Measurements from ENCODE around the gene ADAMTSL5. TPM values are rescaled to one million over a fixed set of nuclear protein-coding genes. Genes with fewer than 3 reads are reported as not detected.

ADAMTSL5 gene
- total RNA-seq, 1 donor: 1.1 TPM

GRCh38 chr19:1460033-1460995 lies 52.5 kb downstream of the ADAMTSL5 start:
- no peak overlapping the region for H2AFZ ChIP-seq (ENCODE audit: low read length)
- TF ChIP-seq CTCF (IDR thresholded peaks at IDR 0.05; ENCODE audit: extremely low read depth, low read depth, low read length): no peak
- H3K4me3 ChIP-seq (ENCODE audit: insufficient read depth, low read length): no peak overlapping the region
- no peak for DNase-seq (ENCODE audit: insufficient read length, low spot score, missing footprints)
- H3K79me2 ChIP-seq (ENCODE audit: insufficient read depth, low read length): no peaks in the 10 kb centered on the region
- peaks cover 18% of the 10 kb centered on the region for H4K20me1 ChIP-seq (ENCODE audit: insufficient read depth, low read length)
- H3K4me1 ChIP-seq (ENCODE audit: insufficient read depth, low read length): no peaks in the 10 kb centered on the region
- no peak overlapping the region for H3K4me2 ChIP-seq (ENCODE audit: insufficient read depth, low read length)
- no peaks in the 10 kb centered on the region for H3K36me3 ChIP-seq (ENCODE audit: insufficient read depth, low read length)
- no peak overlapping the region for H3K27ac ChIP-seq (ENCODE audit: low read depth, low read length)
- no peaks in the 10 kb centered on the region for H3K9me3 ChIP-seq (ENCODE audit: low read depth, low read length)
- peaks cover 21% of the 10 kb centered on the region for H3K27me3 ChIP-seq (ENCODE audit: insufficient read depth, low read length)

- no peak for DNase-seq (ENCODE audit: insufficient read length, low spot score, missing footprints)
- Histone ChIP-seq H3K36me3 (ENCODE audit: insufficient read depth, low read length) (no peaks in the 10 kb centered on the region), H3K4me2 (ENCODE audit: insufficient read depth, low read length) (no peak overlapping the region), H3K4me3 (ENCODE audit: insufficient read depth, low read length) (no peak overlapping the region), H2AFZ (ENCODE audit: low read length) (no peak overlapping the region), H3K79me2 (ENCODE audit: insufficient read depth, low read length) (no peaks in the 10 kb centered on the region), H4K20me1 (ENCODE audit: insufficient read depth, low read length) (peaks cover 13% of the 10 kb centered on the region), H3K4me1 (ENCODE audit: insufficient read depth, low read length) (no peaks in the 10 kb centered on the region), H3K27me3 (ENCODE audit: insufficient read depth, low read length) (peaks cover 25% of the 10 kb centered on the region), H3K9me3 (ENCODE audit: low read depth, low read length) (no peaks in the 10 kb centered on the region), H3K27ac (ENCODE audit: low read depth, low read length) (no peak overlapping the region)
- no peak for TF ChIP-seq CTCF (IDR thresholded peaks at IDR 0.05; ENCODE audit: extremely low read depth, low read depth, low read length)
Observed at GRCh38 chr19:1459479-1459878, 53.3 kb downstream of the ADAMTSL5 start.

GRCh38 chr19:1457892-1458291 lies 54.9 kb downstream of the ADAMTSL5 start:
- no peaks in the 10 kb centered on the region for H3K4me1 ChIP-seq (ENCODE audit: insufficient read depth, low read length)
- H3K4me3 ChIP-seq (ENCODE audit: insufficient read depth, low read length): no peak overlapping the region
- H3K9me3 ChIP-seq (ENCODE audit: low read depth, low read length): no peaks in the 10 kb centered on the region
- no peak overlapping the region for H3K4me2 ChIP-seq (ENCODE audit: insufficient read depth, low read length)
- no peaks in the 10 kb centered on the region for H3K36me3 ChIP-seq (ENCODE audit: insufficient read depth, low read length)
- no peak overlapping the region for H3K27ac ChIP-seq (ENCODE audit: low read depth, low read length)
- H3K79me2 ChIP-seq (ENCODE audit: insufficient read depth, low read length): no peaks in the 10 kb centered on the region
- H3K27me3 ChIP-seq (ENCODE audit: insufficient read depth, low read length): peaks cover 39% of the 10 kb centered on the region
- no peak for DNase-seq (ENCODE audit: insufficient read length, low spot score, missing footprints)
- peaks cover 19% of the 10 kb centered on the region for H4K20me1 ChIP-seq (ENCODE audit: insufficient read depth, low read length)
- no peak overlapping the region for H2AFZ ChIP-seq (ENCODE audit: low read length)
- no peak for TF ChIP-seq CTCF (IDR thresholded peaks at IDR 0.05; ENCODE audit: extremely low read depth, low read depth, low read length)

- no peak overlapping the region for H2AFZ ChIP-seq (ENCODE audit: low read length)
- H3K79me2 ChIP-seq (ENCODE audit: insufficient read depth, low read length): no peaks in the 10 kb centered on the region
- no peak overlapping the region for H3K4me3 ChIP-seq (ENCODE audit: insufficient read depth, low read length)
- H3K27ac ChIP-seq (ENCODE audit: low read depth, low read length): no peak overlapping the region
- H4K20me1 ChIP-seq (ENCODE audit: insufficient read depth, low read length): peaks cover 23% of the 10 kb centered on the region
- no peaks in the 10 kb centered on the region for H3K36me3 ChIP-seq (ENCODE audit: insufficient read depth, low read length)
- DNase-seq (ENCODE audit: insufficient read length, low spot score, missing footprints): no peak
- no peak overlapping the region for H3K4me2 ChIP-seq (ENCODE audit: insufficient read depth, low read length)
- H3K4me1 ChIP-seq (ENCODE audit: insufficient read depth, low read length): no peaks in the 10 kb centered on the region
- no peaks in the 10 kb centered on the region for H3K9me3 ChIP-seq (ENCODE audit: low read depth, low read length)
- TF ChIP-seq CTCF (IDR thresholded peaks at IDR 0.05; ENCODE audit: extremely low read depth, low read depth, low read length): no peak
- H3K27me3 ChIP-seq (ENCODE audit: insufficient read depth, low read length): peaks cover 46% of the 10 kb centered on the region
Observed at GRCh38 chr19:1457031-1457739, 55.6 kb downstream of the ADAMTSL5 start.
